ENCODE results near the gene RGS3. TPM values are rescaled to one million over a fixed set of nuclear protein-coding genes. Genes with fewer than 3 reads are reported as not detected.

The RGS3 gene
- total RNA-seq, 4 donors from 2014 or later = 43.9 to 122 (median 72.7) TPM

DNA sequence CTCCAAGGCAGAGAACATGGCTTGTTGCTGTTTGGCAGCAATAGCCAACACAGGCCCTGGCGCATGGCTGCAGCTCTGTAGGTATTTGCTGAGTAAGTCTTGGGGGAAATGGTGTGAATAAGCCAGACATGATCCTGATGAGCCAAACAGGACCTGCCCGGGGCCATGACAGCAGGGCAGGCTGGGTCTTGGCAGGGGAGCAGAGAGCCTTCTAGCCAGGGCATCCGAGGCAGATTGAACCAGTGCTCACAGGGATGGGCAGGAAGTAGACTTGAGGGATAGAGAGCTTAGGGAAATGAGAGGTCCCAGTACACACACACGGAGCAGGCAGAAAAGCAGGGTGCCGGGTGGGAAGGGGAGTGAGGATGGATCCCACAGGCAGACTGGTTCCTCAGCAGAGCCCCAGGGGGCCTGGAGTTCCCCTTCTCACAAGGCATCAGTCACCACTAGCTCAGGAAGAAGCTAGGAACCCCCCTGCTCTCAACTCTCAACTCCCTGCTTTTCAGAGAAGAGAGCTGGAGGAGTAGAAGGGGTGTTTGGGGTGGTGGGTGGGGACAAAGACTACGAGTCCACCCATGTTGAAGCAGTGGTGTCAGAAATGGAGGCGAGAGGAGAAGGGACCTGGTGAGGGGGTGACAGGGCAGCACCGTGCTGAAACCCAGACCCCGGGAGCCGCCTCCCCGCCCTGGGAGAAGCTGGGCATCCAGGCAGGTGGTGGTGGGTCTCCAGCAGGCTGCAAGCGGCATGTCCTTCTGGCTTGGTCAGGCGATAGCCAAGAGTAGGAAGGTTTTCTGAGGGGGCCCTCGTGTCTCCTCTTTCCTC, 111.1 kb downstream of the RGS3 start:
- no peak overlapping the region for H3K4me3 ChIP-seq
- H3K27ac ChIP-seq = peak overlapping the region in 2 of 4 donors; percentile 5 to 36
- H3K4me1 ChIP-seq = peaks cover 0 to 69% (median 24%) of the 10 kb centered on the region in 3 donors
- H3K27me3 ChIP-seq = no peaks in the 10 kb centered on the region
- TF ChIP-seq, protein P1, sequence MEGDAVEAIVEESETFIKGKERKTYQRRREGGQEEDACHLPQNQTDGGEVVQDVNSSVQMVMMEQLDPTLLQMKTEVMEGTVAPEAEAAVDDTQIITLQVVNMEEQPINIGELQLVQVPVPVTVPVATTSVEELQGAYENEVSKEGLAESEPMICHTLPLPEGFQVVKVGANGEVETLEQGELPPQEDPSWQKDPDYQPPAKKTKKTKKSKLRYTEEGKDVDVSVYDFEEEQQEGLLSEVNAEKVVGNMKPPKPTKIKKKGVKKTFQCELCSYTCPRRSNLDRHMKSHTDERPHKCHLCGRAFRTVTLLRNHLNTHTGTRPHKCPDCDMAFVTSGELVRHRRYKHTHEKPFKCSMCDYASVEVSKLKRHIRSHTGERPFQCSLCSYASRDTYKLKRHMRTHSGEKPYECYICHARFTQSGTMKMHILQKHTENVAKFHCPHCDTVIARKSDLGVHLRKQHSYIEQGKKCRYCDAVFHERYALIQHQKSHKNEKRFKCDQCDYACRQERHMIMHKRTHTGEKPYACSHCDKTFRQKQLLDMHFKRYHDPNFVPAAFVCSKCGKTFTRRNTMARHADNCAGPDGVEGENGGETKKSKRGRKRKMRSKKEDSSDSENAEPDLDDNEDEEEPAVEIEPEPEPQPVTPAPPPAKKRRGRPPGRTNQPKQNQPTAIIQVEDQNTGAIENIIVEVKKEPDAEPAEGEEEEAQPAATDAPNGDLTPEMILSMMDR (IDR thresholded peaks at IDR 0.05) = no peak
- TF ChIP-seq POLR2AphosphoS5 (IDR thresholded peaks at IDR 0.05) (peak; percentile 19), EP300 (IDR thresholded peaks at IDR 0.05) (no peak), POLR2A (IDR thresholded peaks at IDR 0.05) (no peak)
- H3K36me3 ChIP-seq = no peaks in the 10 kb centered on the region
- H3K9me3 ChIP-seq = no peaks in the 10 kb centered on the region
- ATAC-seq = no peak
- WGBS, 2 donors (ENCODE audit: low coverage in 1 of 2) = 40 to 79% methylated on average over 4 to 5 of the region's 14 CpGs

DNA sequence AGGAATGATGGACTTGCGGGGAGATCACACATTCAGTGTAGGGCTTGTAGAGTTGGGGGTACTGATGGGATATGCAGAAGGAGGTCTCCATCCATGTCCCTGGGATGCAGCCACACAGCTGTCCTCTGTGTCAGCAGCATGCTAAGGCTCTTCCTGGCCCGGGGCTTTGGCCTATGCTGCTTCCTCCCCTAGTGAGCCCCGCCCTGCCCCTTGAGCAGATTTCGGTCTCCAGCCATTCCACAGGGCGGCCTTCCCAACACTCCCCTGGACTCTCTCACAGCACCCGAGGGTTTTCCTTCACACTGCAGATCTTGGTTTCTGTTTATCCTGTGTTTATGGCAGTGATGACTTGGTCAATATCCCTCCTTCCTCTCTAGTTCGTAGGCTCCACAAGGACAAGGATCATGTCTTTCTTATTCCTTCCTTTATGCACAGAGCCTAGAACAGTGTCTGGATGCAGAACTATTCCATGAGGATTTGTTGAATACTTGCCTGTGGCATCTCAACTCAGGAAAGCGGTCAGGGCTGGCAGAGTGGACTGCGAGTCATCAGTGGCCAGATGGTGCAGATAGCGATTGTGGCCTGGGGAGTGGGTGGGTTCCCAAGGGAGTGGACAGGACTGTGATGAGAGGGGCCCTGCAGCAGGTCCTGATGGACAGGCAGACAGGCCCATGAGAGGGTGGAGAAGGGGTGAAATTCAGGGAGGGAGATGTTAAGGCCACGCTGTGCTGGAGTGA, 114.2 kb downstream of the RGS3 start:
- Histone ChIP-seq H3K36me3 (no peaks in the 10 kb centered on the region), H3K27me3 (no peaks in the 10 kb centered on the region), H3K4me3 (no peak overlapping the region), H3K9me3 (no peaks in the 10 kb centered on the region), H3K4me1 (peaks cover 0 to 80% (median 53%) of the 10 kb centered on the region in 3 donors), H3K27ac (peak overlapping the region in 3 of 4 donors; percentile 33 to 84 (median 82))
- 45 to 65% methylated on average over 4 to 8 of the region's 11 CpGs for WGBS, 2 donors (ENCODE audit: low coverage in 1 of 2)
- TF ChIP-seq POLR2AphosphoS5 (IDR thresholded peaks at IDR 0.05) (no peak), EP300 (IDR thresholded peaks at IDR 0.05) (no peak), POLR2A (IDR thresholded peaks at IDR 0.05) (no peak)
- TF ChIP-seq, protein P1 (IDR thresholded peaks at IDR 0.05) = no peak
- ATAC-seq = no peak

DNA sequence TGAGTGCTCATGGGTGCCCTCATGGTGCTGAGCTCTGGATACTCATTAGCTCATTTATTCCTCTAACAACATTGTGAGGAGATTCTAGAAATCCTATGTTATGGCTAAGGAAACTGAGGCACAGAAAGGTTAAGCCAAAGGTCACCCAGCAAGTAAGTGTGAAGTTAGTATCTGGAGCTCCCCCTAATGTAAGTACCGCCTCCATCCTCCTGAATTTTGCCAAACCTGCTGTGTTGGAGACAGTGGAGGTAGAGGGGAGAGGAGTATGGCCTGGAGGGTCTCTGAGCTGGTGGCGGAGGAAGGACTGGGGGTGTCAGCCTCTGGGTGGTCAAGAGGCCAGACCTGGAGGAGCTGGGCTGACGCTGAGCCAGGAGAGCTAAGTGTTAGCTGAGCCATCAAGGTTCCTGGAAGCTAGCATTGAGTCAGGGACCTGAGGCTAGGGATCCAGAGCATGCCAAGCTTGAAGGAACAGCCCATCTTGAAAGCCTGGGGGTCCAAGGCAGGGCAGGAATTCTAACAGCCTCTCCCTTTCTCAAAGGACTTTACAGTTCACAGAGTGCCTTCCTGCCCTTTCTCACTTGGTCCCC, 114.8 kb downstream of the RGS3 start:
- no peaks in the 10 kb centered on the region for H3K27me3 ChIP-seq
- 100% methylated on average over 1 of the region's 3 CpGs for WGBS, 2 donors (ENCODE audit: low coverage in 1 of 2)
- H3K4me3 ChIP-seq = no peak overlapping the region
- H3K36me3 ChIP-seq = peaks cover 0 to 2% of the 10 kb centered on the region in 2 donors
- peaks cover 0 to 81% (median 53%) of the 10 kb centered on the region in 3 donors for H3K4me1 ChIP-seq
- no peaks in the 10 kb centered on the region for H3K9me3 ChIP-seq
- no peak for TF ChIP-seq POLR2A (IDR thresholded peaks at IDR 0.05)
- TF ChIP-seq POLR2AphosphoS5 (IDR thresholded peaks at IDR 0.05) = no peak
- TF ChIP-seq EP300 (IDR thresholded peaks at IDR 0.05) = no peak
- TF ChIP-seq, protein P1 (IDR thresholded peaks at IDR 0.05) = no peak
- no peak for ATAC-seq
- peak overlapping the region in 3 of 4 donors; percentile 75 to 84 (median 82) for H3K27ac ChIP-seq

DNA sequence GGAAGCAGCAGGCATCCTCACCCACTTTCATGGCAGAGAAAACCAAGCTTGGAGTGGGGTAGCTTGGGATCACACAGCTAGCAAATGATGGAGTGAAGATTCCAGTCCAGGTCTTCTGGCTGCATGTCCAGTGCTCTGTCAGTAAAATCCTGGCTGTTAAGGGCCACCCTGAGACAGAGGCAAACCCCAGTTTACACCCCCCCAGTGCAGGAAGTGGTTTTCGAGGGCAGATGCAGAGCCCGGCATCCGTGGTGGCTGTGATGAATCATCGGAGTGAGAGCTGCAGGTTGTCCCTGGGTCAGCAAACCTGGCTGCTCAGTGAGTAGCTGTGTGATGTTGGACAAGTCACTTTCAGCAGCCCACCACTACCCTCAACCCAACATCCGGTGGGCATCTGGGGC, 115.4 kb downstream of the RGS3 start:
- Histone ChIP-seq H3K27ac (peak overlapping the region; percentile 59 to 84 (median 78)), H3K9me3 (no peaks in the 10 kb centered on the region), H3K36me3 (peaks cover 0 to 7% of the 10 kb centered on the region in 2 donors), H3K4me3 (no peak overlapping the region), H3K4me1 (peaks cover 0 to 76% (median 53%) of the 10 kb centered on the region in 3 donors), H3K27me3 (no peaks in the 10 kb centered on the region)
- TF ChIP-seq POLR2A (IDR thresholded peaks at IDR 0.05) = no peak
- no peak for TF ChIP-seq EP300 (IDR thresholded peaks at IDR 0.05)
- no peak for TF ChIP-seq POLR2AphosphoS5 (IDR thresholded peaks at IDR 0.05)
- peak; percentile 13 for ATAC-seq
- 50% methylated on average over 1 of the region's 5 CpGs; no CpG with 5 or more reads in 1 of the 2 donors for WGBS, 2 donors (ENCODE audit: low coverage in 1 of 2)

Data from gastroesophageal sphincter (tissue), 4 donors.